Endothelial cell of umbilical vein (primary cell): ENCODE results near the gene OPCML.

Experiments used
- CTCF ChIP-seq, 2 donors: IDR thresholded peaks; 1 replicate in 1 of 2; 2 replicates in 1 of 2; pipeline ENCODE4 v1.5.1; 2011; ENCODE audit warnings: low read length in 2 of 2, mild to moderate bottlenecking in 2 of 2, moderate library complexity in 2 of 2, control low read depth in 1 of 2, inconsistent platforms in 1 of 2, low read depth in 1 of 2; ENCODE audit not compliant: insufficient read depth in 1 of 2; ENCODE audit errors: extremely low read depth in 1 of 2
- EZH2 ChIP-seq: IDR thresholded peaks from 2 replicates; pipeline ENCODE4 v1.6.1; 2012; ENCODE audit warnings: borderline replicate concordance, low read depth, mild to moderate bottlenecking, moderate library complexity, low read length, inconsistent platforms; ENCODE audit not compliant: severe bottlenecking

- TF ChIP-seq CTCF (IDR thresholded peaks at IDR 0.05; ENCODE audit: extremely low read depth in 1 of 2, insufficient read depth in 1 of 2, low read depth in 1 of 2, low read length in 2 of 2) (no peak), EZH2 (no peak)
These were observed 28.5 kb downstream of the OPCML start for GRCh38 chr11:133503776-133504175.
